Thyroid gland (tissue), 4 donors: ENCODE results near the gene RFTN1.

Source experiments
- CTCF ChIP-seq, 6 experiments: fragments of 200-600 bp in 3 of 6; fragments of 450-650 bp in 3 of 6; sonication (generic) in 3 of 6; IDR thresholded peaks; one replicate each; pipeline ENCODE4 v1.5.1; 2016 to 2019; ENCODE audit warnings: antibody characterized with exemption in 6 of 6, mild to moderate bottlenecking in 2 of 6, inconsistent platforms in 1 of 6, moderate library complexity in 1 of 6
- POLR2A ChIP-seq, 2 donors: fragments of 450-650 bp; IDR thresholded peaks; one replicate each; pipeline ENCODE4 v1.6.1; 2017; ENCODE audit warnings: antibody characterized with exemption in 2 of 2, mild to moderate bottlenecking in 2 of 2, moderate library complexity in 1 of 2

GRCh38 chr3:16364323-16364722 is 149.2 kb downstream of the RFTN1 start:
- TF ChIP-seq CTCF (IDR thresholded peaks at IDR 0.05) (no peak), POLR2A (IDR thresholded peaks at IDR 0.05) (no peak)
